Head of caudate nucleus (tissue), 42 donors: ENCODE results near the gene IL17RA.

Experiments
- DNase-seq, 42 donors: peaks; one replicate each; pipeline versions ENCODE4 v3.0.0 to v3.0.0-alpha.2; 2020 to 2021; ENCODE audit warnings: mixed read lengths in 7 of 42
- intact Hi-C: fragments of 100-400 bp; cut with DNase I; formaldehyde crosslinking; loops from one replicate; pipeline ENCODE4 v1.15.0; 2022

IL17RA gene

DNA sequence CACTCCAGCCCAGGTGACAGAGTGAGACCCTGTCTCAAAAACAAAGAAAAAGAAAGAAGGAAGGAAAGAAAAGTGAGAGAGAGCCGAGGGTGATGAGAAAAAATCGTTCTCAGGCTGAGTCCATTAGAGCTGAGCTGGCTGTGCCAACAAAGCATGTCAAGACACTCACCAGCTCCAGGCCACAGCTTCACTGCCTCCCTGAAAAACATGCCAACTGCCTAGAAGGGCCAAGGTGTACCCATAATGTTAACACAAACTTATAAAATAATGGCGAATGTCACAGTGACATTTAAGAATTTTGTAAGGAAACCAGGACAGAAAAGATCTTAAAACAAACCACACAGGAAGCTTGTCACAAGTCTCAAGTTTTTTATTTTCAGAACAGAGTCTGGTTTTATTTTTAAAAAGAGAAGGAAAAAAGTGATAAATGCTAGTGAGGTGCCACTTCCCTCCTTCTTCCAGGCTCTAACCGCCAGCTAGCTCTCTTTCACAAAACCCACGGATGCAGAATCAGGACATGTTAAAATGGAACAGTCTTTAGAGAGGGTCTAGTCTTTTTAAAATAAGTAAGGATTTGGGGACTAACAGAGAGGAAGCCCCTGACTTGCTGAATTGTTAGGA is 31.3 kb downstream of the IL17RA start:
- intact Hi-C loops = no loop called here
- DNase-seq = no peak

DNA sequence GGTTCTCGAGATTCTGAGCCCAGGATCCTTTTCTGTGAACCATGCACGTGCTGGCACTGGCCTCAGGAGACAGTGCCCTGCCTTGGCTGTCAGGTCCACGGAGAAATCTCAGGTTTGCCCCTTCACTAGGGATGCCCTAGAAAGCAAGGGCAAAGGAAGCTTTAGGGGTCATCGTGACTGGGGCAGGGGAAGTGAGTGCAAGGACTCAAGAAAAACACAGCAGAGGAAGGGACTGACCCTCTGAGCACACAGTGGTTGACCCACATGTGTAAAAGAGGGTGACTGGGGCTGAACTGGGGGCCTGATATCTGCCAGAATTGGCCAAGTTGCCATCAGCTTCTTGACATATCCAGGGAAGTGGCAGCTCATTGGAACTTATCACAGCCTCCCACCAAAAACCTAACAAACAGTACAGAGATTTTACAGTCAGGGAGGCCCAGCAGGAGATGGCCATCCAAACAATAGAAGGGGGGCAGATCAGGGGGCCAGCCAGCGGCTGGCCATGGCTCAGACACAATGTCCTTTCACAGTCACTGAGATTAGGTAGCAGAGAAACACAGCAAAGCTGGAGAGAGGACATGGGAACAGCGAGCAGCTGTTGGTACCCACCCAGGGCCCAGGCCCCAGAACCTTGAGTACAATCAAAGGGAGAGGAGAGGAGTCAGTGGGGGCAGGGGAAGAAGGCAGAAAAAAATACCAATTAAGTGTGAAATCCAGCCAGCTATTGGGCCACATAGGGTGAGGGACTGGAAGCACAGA is 32.0 kb downstream of the IL17RA start:
- intact Hi-C loops = no loop called here
- DNase-seq = no peak

DNA sequence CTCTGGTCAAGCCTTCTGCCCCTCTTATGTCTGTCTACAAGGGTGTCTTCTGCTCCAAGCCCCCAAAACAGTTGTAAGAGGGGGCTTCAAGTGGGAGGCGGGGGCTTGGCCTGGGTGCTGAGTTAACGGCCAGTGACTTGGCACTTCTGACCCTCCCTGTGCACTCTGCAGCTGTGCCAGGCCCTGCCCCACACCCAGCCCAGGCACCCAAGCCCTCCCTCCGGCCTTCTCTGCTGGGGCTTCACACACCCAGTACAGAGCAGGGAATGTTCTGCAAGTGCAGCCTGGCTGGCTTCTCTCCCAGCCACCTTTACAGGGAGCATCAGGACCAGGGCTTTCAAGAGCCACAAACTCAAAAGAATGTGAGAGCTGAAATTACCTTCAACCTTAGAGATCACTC is 32.6 kb downstream of the IL17RA start:
- peak in 2 of 42 donors; percentile 31 to 39 for DNase-seq
- intact Hi-C loops = no loop called here

DNA sequence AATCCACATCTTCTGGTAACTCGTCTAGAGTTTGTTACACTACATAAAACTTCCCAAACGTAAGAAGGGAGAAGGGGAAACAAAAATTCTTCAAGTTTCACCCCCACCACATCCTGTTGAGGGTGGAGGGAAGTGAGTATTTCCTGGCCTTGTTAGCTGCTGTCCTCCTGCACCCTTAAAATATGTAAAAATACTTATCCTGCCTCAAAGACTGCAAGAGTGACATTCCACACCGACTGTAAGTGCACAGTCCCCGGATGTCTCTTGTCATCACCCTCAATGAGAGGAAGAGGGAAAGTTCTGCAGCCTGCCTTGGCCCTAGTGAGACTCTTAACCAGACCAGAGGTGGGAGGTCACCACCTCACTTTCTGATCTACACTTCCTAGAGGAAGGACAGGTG is 33.1 kb downstream of the IL17RA start:
- intact Hi-C loops = no loop called here
- peak in 3 of 42 donors; percentile 41 to 52 (median 42) for DNase-seq

DNA sequence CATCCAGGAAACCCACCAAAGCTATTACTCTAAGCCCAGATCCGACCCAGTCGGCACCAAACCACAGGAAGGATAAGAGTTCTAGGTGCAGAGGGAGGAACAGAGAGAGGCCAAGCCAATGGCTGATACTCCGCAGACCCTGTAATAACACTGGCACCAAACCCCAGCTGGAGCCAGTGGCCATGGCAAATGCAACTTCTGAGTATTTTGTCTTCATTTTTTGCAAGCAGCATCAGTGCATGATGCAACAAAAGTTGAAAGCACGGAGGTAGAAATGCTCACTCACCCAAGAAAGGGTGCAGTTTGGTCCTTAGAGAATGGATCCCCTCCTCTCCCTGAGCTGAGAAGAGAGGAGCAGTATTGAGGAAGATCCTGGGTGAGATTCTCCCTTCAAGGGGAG is 33.5 kb downstream of the IL17RA start:
- intact Hi-C loops = no loop called here

DNA sequence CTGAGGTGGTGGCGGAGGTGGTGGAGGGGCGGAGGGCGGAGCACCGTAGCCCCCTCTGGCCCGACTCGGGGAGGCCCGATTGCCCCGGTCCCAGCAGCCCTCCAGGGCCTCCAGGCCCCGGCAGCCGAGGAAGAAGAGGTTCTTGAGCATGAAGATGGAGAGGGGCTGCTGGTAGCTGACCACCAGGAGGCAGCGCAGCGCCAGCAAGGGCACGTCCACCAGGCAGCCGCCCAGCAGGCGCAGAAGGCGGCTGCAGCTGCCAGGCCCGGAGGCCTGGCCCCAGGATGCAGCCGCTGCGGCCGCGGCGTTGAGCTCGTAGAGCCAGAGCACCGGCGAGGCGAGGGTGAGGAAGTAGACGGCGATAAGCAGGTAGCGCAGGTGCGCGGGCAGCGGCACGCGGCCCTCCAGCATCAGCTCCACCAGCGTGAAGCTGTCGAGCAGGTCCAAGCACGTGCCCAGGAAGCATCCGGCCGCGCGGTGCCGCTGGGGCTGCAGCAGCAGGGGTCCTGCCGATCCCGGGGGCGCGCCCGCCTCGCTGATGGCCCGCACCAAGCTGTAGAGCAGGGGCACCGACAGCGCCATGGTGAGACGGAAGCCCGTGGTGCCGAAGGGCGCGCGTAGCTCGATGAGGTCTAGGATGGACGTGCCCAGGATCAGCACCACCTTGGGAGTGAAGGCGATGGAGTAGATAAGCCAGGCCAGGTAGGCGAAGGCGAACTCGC is 34.8 kb downstream of the IL17RA start:
- DNase-seq = peak in 11 of 42 donors; percentile 24 to 70 (median 55)
- intact Hi-C loops = no loop called here

More for the DNA sequence above, 33.5 kb downstream of the IL17RA start:
- DNase-seq = no peak

DNA sequence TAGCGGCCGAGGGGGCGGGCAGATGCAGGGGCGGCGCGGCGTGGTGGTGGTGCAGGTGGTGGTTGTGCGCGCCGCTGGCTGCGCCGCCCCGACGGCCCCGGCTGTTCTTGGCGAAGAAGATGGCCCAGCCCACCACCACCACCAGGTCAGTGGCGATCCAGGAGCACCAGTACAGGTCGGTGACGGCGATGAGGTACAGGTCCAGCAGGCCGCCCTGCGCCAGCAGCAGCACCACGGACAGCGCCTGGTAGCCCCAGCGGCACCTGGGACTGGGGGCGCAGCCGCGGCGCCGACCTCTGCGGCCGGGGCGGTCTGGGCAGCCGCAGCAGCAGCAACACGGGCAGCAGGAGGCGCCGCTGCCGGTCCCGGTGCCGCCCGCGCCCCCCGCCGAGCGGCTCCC is 35.5 kb downstream of the IL17RA start:
- peak in 4 of 42 donors; percentile 46 to 61 (median 50) for DNase-seq
- intact Hi-C loops = no loop called here

DNA sequence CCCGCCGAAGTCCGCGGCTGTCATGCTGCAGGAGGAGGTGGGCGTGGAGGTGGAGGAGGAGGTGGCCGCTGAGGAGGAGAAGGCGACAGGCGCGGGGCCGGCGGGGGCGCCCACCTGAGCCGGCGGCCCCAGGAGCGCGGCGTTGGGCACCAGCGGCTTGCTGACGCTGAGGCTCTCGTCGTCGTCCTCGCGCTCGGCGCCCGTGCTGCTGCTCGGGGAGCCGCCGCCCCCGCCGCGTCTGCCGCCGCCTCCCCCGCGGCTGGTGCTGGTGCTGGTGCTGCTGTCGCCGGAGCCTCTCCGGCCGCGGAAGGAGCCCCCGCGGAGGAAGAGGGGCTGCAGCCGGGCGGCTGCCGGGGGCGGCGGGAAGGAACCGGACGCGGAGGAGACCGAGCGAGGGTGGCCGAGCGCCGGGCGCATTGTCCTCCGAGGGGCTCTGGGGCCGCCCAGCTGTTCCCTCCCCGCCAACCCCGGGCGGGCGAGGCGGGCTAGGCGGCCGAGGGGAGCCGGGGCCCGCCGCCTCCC is 36.0 kb downstream of the IL17RA start:
- DNase-seq = peak in 7 of 42 donors; percentile 30 to 60 (median 56)
- intact Hi-C loops = no loop called here

DNA sequence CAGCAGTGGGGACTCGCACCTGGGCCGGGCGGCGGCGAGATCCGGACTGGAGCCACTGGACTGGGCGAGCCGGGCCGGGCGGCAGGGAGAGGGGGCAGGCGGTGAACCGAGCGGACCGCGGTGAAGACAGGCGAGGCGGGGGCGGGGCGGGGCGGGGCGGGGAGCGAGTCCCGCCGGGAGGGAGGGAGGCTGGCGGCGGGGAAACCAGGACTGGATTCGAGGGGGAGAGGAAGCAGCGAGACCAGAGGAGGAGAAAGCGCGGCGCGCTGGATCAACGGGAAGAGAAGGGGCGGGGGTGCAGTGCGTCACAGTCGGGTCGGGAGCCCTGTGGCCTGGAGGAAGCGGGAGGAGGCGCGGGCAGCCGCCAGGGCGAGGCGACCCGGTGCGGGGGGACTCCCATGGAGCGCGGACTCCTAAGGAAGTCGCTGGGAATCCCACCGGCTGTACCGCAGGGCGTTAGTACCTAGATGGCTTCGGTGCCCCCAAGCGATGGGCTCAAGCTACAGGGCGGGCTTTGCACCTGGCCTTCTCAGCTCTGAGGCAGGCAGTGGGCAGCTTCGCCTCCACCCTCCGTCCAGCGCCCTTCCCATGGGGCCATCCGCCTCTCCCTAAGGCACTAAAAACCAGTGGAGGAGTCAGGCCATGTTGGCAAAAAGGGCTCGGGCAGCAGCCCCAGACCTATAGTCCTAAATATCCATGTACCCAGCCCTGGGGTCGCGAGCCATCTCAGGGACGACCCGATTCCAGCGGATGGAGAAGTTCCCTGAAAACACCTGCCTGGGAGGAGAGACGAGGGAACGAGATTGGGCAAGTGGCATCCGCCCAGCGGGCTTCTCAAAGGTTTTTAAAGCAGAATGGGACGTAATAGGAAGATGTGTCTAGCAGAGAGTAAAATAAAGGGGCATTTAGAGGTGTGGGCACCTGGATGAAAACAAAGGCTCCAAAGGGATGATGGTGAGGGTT is 36.7 kb downstream of the IL17RA start, which contains the start of gene TMEM121B:
TSS of gene TMEM121B (minus strand) at position 128 of the 963 bp plus-strand sequence. CDS start 233 bp downstream, outside the sequence.
- DNase-seq = peak; percentile 65 to 93 (median 84)
- intact Hi-C loops = no loop called here

DNA sequence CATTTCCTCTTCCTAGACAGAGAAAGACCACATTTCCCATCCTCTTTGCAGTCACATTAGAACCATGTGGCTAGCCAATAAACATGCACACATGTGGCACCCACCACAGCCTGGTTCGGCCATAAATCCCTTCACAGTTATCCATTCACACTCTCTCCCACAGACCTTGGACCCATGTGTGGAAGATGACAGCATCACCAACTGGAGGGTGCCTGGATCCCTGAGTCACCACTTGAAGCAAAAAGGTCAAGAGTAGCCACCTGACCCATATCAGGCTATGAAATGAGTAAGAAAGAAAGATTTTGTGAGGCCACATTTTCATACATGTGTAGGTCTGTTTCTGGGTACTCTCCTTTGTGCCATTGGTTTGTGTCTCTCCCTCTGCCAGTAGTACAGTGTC is 45.4 kb downstream of the IL17RA start:
- DNase-seq = peak in 1 of 42 donors; percentile 6
- intact Hi-C loops = no loop called here

DNA sequence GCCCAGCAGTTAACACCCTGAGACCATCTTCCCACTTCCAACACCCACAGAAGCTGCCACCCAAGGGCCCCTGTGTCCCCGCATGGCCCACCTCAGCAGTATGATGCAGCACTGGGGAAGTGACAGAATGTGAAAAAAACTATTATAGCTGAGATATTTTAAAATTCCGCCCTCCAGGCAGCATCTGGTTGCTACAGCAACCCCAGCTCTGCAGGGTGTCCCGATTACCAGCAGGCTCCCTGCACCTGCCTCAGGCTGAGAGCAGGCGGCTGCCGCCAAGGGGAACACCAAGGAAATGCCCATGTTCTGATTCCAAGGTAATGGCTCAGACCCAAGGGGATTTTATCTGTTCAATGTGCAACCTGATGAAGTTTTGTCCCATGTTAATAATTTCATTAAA is 46.9 kb downstream of the IL17RA start:
- DNase-seq = peak in 41 of 42 donors; percentile 45 to 93 (median 77)
- intact Hi-C loops = no loop called here

DNA sequence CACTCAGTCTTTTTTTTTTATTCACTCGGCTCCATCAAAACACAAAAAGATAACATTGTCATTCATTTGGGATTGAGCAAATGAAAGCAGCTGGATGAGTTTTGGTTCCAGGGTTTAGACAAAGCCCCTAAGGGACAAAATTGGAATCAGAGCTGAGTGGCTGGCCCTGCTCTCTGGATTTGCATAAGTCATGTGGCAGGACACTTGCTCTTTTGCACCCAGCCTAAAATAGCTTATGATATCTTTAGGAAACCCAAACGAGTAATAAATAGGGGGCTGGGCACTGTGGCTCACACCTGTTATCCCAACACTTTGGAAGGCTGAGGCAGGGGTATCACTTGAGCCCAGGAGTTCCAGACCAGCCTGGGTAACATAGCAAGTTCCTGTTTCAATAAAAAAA is 47.3 kb downstream of the IL17RA start:
- intact Hi-C loops = no loop called here
- peak in 1 of 42 donors; percentile 12 for DNase-seq

DNA sequence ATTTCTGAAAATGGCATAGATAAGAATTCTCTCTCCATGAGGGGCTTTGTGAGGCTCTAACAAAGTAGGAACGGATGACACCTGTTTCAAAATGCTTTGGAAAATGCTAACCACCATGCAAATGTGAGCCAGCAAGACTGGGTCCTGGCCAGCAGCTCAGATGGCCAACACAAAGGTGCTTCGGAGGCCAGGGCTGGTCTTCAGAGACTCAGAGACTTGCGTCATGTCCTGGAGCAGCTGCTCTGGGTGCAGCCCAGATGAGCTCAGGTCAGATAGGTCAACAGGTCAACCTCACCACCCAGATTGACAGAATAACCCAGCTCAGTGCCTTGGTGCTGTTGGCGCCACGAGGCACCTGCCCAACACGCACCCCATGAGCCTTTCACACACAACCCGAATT is 48.3 kb downstream of the IL17RA start:
- intact Hi-C loops = no loop called here

DNA sequence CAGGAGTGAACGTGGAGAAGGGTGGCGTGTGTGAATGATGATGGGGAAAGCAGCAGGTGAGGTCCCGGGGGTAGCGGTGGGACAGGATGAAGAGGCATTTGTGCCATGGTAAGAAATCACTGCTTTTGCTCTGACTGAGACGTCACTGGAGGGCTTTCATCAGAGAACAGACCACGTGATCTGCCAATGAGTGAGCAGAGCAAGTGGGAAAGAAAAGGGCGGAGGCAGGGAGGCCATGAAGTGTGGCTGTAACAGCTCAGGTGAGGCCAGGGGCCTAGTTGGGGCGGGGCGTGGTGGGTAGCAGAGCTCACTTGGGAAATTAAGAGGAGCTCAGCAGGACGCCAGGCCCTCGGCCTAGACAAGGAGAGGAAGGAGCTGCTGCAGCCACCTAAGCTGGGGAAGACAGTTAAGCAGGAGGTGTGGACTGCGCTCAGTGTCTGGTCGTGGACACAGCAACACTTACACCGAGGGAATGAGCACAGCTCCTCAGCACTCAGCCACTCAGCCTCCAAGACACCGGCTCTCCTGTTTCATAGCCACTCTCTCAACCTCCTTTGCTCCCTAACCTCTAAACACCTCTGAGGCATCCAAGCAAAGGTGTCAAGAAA is 50.5 kb downstream of the IL17RA start:
- peak in 3 of 42 donors; percentile 8 to 29 (median 23) for DNase-seq
- intact Hi-C loops = no loop called here

More for the DNA sequence above, 48.3 kb downstream of the IL17RA start:
- no peak for DNase-seq

DNA sequence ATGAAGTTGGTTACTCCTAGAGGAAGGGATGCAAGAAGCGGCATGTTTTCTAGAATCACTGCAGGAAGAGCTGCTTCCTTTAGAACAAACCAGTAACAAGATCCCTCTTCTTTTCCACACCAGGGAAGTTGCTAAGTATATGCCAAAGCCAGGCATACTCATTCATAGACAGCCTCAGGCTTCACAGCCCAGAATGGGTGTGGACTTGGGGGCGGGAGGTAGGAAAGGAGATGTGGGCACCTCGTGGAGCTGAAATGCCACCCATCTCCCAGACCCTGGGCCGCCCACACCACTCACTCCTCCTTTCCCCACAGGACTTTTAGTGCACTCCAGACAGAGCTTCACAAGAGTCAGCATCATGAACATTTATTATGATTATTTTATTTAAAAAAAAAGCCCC is 52.4 kb downstream of the IL17RA start:
- intact Hi-C loops = no loop called here
- peak in 2 of 42 donors; percentile 18 to 21 for DNase-seq

DNA sequence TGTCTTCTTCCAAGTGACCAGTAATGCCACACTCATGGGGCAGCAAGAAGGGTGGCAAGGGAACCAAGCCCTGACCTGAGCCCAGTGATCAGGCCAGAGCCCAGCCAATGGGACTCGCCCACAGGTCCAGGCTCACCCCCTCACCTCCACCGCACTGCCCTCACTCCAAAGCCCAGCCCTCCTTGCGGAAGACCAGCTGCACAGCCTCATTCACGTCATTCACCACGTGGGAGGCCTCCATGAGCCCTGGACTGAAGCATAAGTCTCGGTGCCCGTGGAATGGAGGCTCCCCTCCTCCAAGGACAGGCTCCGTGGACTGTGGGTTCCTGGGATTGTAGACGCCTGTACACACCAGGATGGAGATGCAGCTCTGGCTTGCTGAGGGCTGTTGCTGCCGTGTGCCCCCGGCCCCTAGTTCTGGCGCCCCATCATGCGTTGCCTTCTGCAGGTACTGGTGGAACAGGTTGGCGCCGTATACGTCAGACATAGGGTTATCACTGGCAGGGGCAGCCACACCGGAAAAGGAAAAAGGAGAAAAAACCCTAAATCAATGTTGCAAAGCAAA is 53.1 kb downstream of the IL17RA start:
- peak in 1 of 42 donors; percentile 33 for DNase-seq

DNA sequence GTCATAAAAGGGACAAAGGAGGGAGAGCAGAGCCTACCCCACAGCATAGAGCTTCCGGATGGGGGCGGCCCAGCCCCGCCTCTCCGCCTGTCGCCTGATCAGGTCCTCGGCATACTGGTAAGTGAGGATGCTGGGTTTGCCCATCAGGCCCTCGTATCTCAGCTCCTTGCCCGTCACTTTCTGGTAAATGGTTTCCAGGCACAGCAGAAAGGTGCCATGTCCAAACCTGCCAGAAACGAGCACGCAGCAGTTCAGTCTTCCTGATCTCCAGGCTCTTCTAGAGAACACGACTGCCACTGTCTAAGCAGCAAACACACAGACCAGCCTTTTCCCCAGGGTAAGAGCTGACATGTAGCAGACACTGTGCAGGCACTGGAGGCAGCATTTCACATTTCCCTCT is 53.7 kb downstream of the IL17RA start:
- peak in 9 of 42 donors; percentile 31 to 65 (median 53) for DNase-seq
- intact Hi-C loops = no loop called here

More for the DNA sequence above, 53.1 kb downstream of the IL17RA start:
- intact Hi-C loops = no loop called here

DNA sequence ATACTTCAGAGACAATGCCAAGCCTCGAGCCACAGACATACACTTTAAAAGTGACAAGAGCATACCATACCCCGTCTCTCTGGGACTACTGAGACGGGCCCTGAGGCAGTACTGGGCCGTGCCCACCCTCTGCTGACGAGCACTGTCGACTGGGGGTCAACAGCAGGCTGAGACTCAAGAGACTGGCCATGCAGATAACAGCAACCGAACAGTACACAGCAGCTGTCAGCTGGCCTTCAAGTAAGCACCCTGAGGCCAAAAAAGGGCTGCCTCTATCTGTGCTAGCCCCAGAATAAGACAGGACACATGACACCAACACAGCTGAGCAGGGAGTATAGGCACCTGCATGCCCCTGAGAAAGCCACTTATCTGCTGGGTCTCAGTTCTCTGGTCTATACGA is 55.2 kb downstream of the IL17RA start:
- no peak for DNase-seq

More for the DNA sequence above, 55.2 kb downstream of the IL17RA start:
- intact Hi-C loops = no loop called here
